Measurements from ENCODE around the gene COL6A1.

GRCh38 chr21:45999581-46000181, 18.1 kb downstream of the COL6A1 start:
- no peak for TF ChIP-seq CTCF (IDR thresholded peaks at IDR 0.05; ENCODE audit: insufficient read depth, low read length)
- no peak for TF ChIP-seq POLR2AphosphoS5 (IDR thresholded peaks at IDR 0.05; ENCODE audit: low read depth)
- TF ChIP-seq REST (IDR thresholded peaks at IDR 0.05; ENCODE audit: insufficient replicate concordance, low read depth): no peak
- no peak for TF ChIP-seq GABPA (IDR thresholded peaks at IDR 0.05; ENCODE audit: low read depth)
